Measurements from ENCODE around the gene FBXL2.

The FBXL2 gene

DNA sequence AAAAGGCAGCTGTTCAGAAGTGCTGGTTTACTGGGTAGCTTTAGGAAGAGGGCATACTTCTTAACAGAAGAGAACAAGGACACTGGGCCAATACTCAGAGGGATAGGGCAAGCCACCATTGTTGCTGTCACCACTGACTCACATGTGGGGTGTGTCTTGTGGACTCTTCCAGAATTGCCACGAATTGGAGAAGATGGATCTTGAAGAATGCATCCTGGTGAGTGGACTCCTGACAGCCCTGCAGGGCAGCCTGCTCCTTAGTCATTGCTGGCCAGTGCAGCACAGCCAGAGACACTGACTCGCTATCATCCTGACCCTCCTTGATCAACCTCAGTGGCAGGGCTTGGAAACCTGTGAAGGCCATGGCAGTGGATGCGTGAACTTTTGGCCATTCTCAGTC, 100.7 kb downstream of the FBXL2 start:
- no peaks in the 10 kb centered on the region for H3K4me1 ChIP-seq
- H3K9ac ChIP-seq: no peak overlapping the region
- no peaks in the 10 kb centered on the region for H3K36me3 ChIP-seq

DNA sequence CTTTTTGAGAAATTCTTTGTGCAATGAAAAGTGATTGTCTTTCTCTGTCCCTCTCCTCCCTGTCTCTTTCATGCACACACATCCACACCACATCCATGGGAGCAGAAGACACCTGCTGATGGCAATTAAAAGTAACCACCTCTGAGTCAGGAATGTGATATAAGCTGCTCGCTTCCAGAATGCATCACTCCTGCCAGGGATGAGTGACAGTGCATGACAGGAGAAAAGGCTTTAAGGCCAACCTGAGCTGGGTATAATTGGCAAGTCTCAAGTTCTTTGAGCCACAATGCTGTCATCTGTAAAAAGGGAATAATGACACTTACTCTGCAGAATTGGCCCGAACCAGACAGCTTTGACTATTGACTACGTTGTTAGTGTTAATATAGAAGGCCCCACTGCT, 103.4 kb downstream of the FBXL2 start:
- Histone ChIP-seq H3K36me3 (peaks cover 13% of the 10 kb centered on the region), H3K4me3 (no peak overlapping the region), H3K4me1 (no peaks in the 10 kb centered on the region), H4K20me1 (no peaks in the 10 kb centered on the region), H3K9me3 (no peaks in the 10 kb centered on the region), H3K27ac (no peak overlapping the region), H3K9ac (no peak overlapping the region), H3K4me2 (no peak overlapping the region), H3K27me3 (no peaks in the 10 kb centered on the region)
- no peak for TF ChIP-seq Cebpa-rat (IDR thresholded peaks at IDR 0.05)

More for the DNA sequence above, 100.7 kb downstream of the FBXL2 start:
- H3K4me3 ChIP-seq: no peak overlapping the region
- no peaks in the 10 kb centered on the region for H3K27me3 ChIP-seq
- H3K4me2 ChIP-seq: no peak overlapping the region
- H3K27ac ChIP-seq: no peak overlapping the region
- no peaks in the 10 kb centered on the region for H4K20me1 ChIP-seq
- no peaks in the 10 kb centered on the region for H3K9me3 ChIP-seq
- no peak for TF ChIP-seq Cebpa-rat (IDR thresholded peaks at IDR 0.05)

- Histone ChIP-seq H3K9ac (no peak overlapping the region), H3K27ac (no peak overlapping the region), H3K9me3 (no peaks in the 10 kb centered on the region), H4K20me1 (no peaks in the 10 kb centered on the region), H3K36me3 (peaks cover 42% of the 10 kb centered on the region), H3K27me3 (no peaks in the 10 kb centered on the region), H3K4me3 (no peak overlapping the region), H3K4me1 (no peaks in the 10 kb centered on the region), H3K4me2 (no peak overlapping the region)
- TF ChIP-seq Cebpa-rat (IDR thresholded peaks at IDR 0.05): no peak
These were observed 106.7 kb downstream of the FBXL2 start for GRCh38 chr3:33383951-33384350.

- Histone ChIP-seq H3K4me2 (no peak overlapping the region), H3K4me3 (no peak overlapping the region), H3K27ac (no peak overlapping the region), H4K20me1 (no peaks in the 10 kb centered on the region), H3K4me1 (no peaks in the 10 kb centered on the region), H3K36me3 (peaks cover 55% of the 10 kb centered on the region), H3K9ac (no peak overlapping the region), H3K9me3 (no peaks in the 10 kb centered on the region), H3K27me3 (no peaks in the 10 kb centered on the region)
- no peak for TF ChIP-seq Cebpa-rat (IDR thresholded peaks at IDR 0.05)
These were observed 108.2 kb downstream of the FBXL2 start for GRCh38 chr3:33385423-33385822.

DNA sequence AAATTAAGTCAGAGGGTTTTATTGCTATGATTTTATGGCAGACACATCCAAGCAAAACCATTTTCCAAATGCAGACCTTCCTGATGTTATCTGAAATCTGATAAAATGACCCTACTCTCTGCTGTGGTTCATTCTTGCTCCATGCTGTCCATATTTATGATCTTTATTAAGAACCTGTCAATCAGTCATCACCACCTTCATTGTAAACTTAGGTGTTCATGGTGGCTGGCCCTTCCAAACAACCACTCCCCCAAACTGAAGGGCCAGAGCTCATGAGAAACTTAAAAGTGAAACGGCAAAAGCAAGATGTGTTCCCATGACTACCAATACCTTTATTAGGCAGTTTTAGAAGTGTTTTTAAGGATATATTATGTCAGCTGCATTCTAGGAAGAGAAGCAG, 109.4 kb downstream of the FBXL2 start:
- Histone ChIP-seq H3K27me3 (no peaks in the 10 kb centered on the region), H3K9ac (no peak overlapping the region), H3K27ac (no peak overlapping the region), H3K4me1 (no peaks in the 10 kb centered on the region), H3K36me3 (peaks cover 67% of the 10 kb centered on the region), H3K9me3 (no peaks in the 10 kb centered on the region), H3K4me3 (no peak overlapping the region), H3K4me2 (no peak overlapping the region), H4K20me1 (no peaks in the 10 kb centered on the region)
- TF ChIP-seq Cebpa-rat (IDR thresholded peaks at IDR 0.05): no peak

DNA sequence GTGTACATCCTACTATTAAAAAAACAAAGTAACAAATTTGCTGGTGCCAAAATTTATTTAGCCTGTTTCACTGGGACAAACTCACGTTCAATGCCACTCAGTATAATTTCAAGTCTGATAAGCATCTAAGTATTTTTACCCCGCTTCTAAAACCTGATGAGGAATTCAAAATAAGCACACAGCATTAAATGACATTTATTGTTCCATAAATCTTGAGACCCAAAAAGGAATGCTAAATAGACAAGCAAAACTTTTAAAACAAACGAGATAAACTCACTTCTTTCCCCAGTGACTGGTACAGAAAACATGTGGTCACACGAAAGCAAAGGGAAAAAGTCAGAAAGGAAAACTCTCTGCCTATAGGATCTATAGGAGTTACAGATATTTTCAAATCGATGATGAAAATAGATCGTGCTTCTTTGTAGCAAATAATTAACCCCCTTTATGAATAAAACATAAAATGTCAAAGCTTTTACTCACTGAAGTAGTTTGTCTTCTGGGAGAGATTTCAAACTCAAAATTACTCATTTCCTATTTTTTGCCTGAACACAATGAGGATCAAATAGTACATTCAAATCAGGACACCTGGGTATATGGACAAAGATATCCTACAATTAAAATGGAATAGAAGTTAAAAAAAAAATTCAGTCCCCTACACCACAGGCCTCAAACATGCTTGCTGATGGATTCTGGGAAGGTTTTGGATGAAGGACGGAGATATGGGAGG, 111.3 kb downstream of the FBXL2 start:
- TF ChIP-seq Cebpa-rat (IDR thresholded peaks at IDR 0.05): no peak
- Histone ChIP-seq H3K27me3 (no peaks in the 10 kb centered on the region), H4K20me1 (no peaks in the 10 kb centered on the region), H3K4me2 (no peak overlapping the region), H3K9me3 (no peaks in the 10 kb centered on the region), H3K27ac (no peak overlapping the region), H3K9ac (no peak overlapping the region), H3K4me1 (no peaks in the 10 kb centered on the region), H3K36me3 (peaks cover 84% of the 10 kb centered on the region), H3K4me3 (no peak overlapping the region)

DNA sequence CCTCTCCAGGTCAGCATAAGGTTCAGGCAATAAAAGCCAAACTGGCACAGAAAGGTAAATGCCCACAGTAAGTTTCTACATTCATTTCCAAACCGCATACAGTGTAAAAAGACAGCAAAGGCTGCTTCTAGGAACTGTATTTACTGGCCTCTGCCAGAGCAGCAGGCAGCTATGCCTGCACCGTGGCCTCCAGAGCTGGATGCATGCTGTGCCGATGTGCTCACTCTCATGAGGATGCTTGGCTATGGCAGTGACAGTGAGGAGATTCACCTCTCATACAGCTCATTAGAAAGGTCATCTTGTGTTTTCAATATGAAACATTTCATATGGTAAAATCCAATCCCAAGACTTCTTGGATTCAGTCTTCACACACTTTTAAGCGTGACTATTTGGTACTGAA, 112.7 kb downstream of the FBXL2 start:
- no peak for TF ChIP-seq Cebpa-rat (IDR thresholded peaks at IDR 0.05)
- Histone ChIP-seq H3K9me3 (no peaks in the 10 kb centered on the region), H4K20me1 (no peaks in the 10 kb centered on the region), H3K4me3 (no peak overlapping the region), H3K27ac (no peak overlapping the region), H3K36me3 (peaks cover 89% of the 10 kb centered on the region), H3K4me2 (no peak overlapping the region), H3K9ac (no peak overlapping the region), H3K27me3 (no peaks in the 10 kb centered on the region), H3K4me1 (no peaks in the 10 kb centered on the region)

GRCh38 chr3:33391255-33391995, 114.2 kb downstream of the FBXL2 start:
- H3K4me2 ChIP-seq: no peak overlapping the region
- no peak overlapping the region for H3K4me3 ChIP-seq
- H3K27ac ChIP-seq: no peak overlapping the region
- no peak for TF ChIP-seq Cebpa-rat (IDR thresholded peaks at IDR 0.05)
- H3K9me3 ChIP-seq: no peaks in the 10 kb centered on the region
- no peak overlapping the region for H3K9ac ChIP-seq
- H3K4me1 ChIP-seq: no peaks in the 10 kb centered on the region
- peaks cover 8% of the 10 kb centered on the region; the same call in 1 of the 2 replicates for H4K20me1 ChIP-seq
- H3K36me3 ChIP-seq: peaks cover 90% of the 10 kb centered on the region
- H3K27me3 ChIP-seq: no peaks in the 10 kb centered on the region

- Histone ChIP-seq H3K27me3 (no peaks in the 10 kb centered on the region), H3K4me1 (no peaks in the 10 kb centered on the region), H3K9me3 (no peaks in the 10 kb centered on the region), H3K4me3 (no peak overlapping the region), H3K36me3 (peaks cover 90% of the 10 kb centered on the region), H3K27ac (no peak overlapping the region), H3K9ac (no peak overlapping the region), H3K4me2 (no peak overlapping the region), H4K20me1 (peaks cover 8% of the 10 kb centered on the region; the same call in 1 of the 2 replicates)
- TF ChIP-seq Cebpa-rat (IDR thresholded peaks at IDR 0.05): no peak
These were observed 114.9 kb downstream of the FBXL2 start for GRCh38 chr3:33392144-33392543.

DNA sequence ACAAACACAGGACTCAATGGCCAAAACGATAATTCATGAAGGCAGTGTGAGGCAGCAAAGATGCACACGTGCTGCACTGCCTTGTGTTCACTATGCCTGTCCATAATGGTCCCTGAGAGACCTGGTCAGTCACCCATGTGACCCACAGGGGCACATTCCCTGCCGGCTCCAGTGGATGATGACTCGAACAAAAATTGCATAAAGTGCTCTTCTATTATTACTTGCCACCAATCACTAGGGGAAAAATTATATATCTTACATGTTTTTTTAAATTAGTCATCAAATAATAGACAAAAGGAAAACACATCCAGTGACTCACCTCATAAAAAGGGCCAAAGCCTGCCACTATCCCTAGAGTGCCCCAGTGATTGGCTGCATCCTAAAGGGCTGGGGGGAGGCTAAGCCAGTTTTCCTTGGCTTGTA, 115.5 kb downstream of the FBXL2 start:
- H3K27me3 ChIP-seq: no peaks in the 10 kb centered on the region
- H3K27ac ChIP-seq: no peak overlapping the region
- no peaks in the 10 kb centered on the region for H3K9me3 ChIP-seq
- H4K20me1 ChIP-seq: peaks cover 8% of the 10 kb centered on the region; the same call in 1 of the 2 replicates
- no peak overlapping the region for H3K4me3 ChIP-seq
- H3K36me3 ChIP-seq: peaks cover 90% of the 10 kb centered on the region
- no peak for TF ChIP-seq Cebpa-rat (IDR thresholded peaks at IDR 0.05)
- H3K9ac ChIP-seq: no peak overlapping the region
- H3K4me2 ChIP-seq: no peak overlapping the region
- H3K4me1 ChIP-seq: no peaks in the 10 kb centered on the region

Measured in BLaER1 (cell line).